NCI-H345 treated with DMSO at 0.1 percent for 48 hours (cell line): ENCODE measurements around the gene MROH7.

Experiments
- DNase-seq: peaks from one replicate; lab custom pipeline; 2025; ENCODE audit not compliant: unreplicated experiment; lab: John Stamatoyannopoulos, UW

The MROH7 gene

DNA sequence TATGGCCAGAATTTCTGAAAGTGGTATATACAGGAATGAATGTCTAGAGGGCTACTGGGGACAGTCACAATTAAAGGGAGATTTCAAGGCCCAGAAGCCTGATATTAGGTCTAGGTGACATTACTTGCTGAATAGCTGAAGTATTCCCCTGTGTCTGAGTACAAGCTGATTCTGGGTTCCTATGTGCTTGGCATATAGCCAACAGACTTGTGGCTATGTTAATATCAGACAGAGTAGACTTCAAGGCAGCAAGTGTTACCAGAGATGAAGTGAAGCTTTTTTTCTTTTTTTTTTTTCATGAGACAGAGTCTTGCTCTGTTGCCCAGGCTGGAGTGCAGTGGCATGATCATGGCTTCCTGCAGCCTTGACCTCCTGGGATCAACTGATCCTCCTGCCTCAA, 82.4 kb downstream of the MROH7 start:
- DNase-seq = no peak

GRCh38 chr1:54724771-54725170, 83.2 kb downstream of the MROH7 start:
- DNase-seq = no peak

DNA sequence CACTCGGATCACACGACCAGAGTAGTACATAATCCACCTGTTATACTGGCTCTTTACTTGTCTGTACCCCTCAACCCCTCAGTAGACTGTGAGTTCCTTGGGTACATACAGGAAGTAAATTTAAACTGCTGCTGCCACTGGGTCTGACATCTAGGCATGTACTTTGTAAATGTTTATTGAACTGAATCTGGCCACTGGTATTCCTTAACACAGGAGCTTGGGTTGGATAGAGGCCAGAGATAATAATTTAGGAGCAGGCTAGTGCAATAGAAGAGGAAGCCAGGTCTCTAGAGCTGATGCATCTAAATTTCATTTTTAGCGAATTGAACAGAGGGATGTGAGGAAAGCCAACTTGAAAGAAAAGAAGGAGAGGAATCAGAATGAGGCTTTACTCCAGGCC, 86.4 kb downstream of the MROH7 start:
- DNase-seq = no peak

GRCh38 chr1:54736685-54737084, 95.1 kb downstream of the MROH7 start:
- DNase-seq = no peak

DNA sequence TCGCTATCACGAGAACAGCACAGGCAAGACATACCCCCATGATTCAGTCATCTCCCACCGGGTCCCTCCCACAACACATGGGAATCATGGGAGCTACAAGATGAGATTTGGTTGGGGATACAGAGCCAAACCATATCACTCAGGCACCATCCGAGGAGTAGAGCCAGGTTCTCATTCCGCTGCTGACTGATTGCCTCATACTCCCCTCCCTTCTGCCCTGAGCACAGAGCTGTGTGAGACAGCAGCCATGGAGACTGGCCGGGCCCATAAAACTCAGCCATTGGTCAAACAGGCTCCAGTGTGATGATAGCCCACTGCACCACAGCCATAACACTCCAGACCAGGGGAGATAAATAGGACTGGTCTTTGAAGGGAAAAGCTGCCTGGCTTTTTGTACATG, 96.7 kb downstream of the MROH7 start:
- DNase-seq = no peak

DNA sequence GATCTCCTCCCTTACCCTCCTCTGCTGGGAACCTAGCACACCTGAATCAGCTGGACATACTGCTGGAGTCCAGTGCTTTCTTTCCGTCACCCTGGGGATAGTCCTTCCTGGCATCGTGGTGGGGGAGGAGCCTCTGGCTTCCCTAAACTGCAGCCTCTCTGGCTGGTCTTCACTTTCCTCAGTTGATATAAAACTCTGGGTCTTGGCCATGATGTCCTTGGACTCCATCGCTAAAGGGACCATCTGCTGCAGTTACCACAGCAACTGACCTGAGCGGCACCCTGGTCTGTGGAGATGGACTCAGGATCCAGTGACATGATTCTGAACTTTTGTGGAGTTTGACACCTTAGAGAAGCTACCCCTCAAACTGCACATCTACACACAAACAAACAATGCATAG, 99.9 kb downstream of the MROH7 start:
- no peak for DNase-seq

DNA sequence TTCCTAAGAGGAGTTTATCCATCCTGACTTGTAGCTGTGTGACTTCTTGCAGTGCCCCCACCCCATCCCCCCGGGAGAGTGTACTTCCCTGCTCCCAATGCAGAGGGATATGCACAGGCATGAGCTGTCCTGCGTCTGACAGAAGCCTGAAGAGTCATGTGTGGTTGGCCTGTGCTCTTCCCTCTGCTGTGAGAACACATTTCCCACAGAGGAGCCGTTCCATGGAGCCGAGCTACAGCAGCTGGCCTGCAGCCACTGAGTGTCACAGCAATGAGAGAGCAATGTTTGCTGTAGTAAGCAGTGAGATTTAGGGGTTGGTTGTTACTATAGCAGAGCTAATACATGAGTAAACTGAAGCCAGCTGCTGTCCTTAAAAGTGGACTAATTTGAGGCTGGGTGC, 100.7 kb downstream of the MROH7 start:
- DNase-seq = no peak

DNA sequence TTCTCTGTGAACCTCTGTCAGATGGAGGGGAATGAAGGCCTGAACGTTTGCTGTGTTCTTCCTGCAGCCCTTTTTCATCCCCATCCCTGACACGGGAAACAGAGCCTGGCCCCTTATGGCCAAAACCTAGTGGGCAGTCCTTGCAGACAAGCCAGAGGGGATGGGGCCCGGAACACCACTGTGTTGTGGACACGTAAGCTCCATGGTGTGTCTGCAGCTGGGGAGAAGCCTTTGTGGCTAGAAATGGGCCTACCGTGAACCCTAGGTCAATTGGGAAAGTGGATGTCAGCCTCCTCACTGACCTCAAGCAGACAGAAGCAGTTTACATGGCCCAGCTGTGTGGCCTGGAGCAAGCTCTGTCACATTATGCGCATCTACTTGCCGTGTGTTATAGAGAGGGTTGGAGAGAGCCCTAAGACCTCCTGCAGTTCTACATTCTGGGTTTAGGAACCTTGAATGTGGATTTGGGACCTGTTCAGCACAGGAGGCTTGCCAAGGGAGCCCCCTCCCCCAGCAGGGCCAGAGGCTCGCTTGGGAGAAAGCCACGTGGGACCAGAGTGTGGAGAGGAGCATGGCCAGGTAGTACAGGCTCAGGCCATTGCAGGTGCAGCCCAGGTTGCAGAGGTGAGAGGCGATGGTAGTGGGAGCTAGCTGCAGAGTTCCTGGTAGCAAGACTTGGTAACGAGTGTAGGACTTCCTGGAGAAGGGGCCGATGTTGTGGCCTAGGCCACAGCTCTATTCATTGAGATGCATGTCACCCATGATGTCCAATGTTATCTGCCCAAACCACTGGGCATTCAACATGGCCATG, 102.0 kb downstream of the MROH7 start:
- no peak for DNase-seq

- no peak for DNase-seq
Observed at GRCh38 chr1:54744696-54745095, 103.1 kb downstream of the MROH7 start.

DNA sequence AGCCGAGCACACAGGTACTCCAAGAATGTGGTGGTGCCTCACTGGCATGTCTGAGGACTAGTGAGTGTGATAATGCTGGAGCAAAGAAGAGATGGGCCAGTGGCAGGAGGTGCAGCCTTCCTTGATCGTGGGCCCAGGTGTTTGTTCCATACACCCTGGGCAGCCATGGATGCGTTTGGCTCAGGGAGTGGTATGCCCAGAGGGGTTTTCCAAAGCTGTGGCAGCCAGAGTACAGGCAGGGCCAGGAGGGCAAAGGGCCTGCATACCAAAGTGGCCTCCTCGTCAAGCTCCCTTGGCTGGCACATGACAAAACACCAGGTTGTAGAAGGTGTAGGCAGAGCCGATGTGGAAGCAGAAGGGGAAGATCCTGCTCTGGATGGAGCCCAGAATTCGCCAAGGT, 103.7 kb downstream of the MROH7 start:
- no peak for DNase-seq

DNA sequence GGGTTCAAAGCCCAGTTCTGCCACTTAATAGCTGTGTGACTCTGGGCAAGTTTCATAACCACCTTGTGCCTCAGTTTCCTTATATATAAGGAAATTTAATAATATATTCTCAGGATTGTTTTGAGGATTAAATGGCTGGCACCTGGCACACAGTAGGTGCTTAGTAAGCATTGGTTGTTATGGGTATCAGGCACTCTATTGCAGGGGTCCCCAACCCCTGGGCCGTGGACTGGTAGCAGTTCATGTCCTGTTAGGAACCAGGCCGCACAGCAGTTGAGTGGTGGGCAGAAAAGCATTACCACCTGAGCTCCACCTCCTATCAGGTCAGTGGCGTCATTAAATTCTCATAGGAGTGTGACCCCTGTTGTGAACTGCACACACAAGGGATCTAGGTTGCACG, 104.3 kb downstream of the MROH7 start:
- no peak for DNase-seq

DNA sequence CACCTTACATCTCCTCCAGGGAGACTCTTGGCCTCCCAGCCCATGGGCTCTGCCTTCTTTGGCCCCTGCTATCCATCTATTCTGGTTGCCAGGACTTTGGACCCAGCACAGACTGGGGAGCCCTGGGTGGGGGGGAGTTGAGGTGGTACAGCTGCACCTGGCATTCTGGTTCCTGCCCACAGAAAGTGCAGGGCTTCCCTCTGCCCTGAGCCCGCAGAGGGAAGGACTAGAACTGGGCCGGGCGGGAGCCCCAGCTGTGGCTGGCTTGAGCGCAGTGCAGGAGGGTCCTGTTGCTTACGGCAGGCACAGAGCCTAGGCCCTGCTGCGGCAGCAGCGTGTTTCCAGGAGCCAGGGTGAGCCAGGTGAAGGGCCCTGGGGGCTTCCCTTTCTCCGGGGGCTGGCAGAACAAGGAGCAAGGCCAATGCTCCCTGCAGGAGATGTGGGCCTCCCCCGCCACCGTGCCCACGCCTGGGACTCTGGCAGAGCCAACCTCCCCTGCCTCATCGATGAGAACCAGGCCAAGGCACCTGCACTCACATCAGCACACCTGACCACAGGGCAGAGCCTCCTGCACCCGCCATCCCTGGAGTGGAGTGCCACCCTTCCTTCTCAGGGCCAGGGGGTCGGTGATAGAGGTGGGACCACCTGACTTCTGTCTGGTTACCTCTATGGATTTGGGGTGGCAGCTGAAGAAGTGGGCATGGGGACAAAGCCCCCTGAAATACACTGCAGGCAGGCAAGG, 106.7 kb downstream of the MROH7 start:
- no peak for DNase-seq

DNA sequence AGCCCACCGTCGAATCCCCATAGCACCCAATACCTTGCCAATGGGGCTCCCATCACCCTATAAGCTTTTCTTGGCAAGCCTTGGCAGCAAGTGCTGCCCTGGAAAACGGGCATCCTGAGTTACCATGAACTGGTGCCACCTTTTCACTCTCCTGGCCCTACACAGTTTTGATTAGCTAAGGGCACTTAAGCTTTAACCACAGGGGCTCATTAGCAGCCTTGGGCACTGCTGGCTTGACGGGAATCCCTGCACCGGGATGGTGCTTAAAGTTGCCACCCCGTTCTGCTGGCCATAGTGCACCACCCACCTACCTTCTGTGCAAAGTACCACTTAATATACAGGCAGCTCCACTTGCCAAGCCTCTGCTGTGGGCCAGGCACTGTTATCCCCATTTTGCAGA, 109.0 kb downstream of the MROH7 start:
- DNase-seq = no peak

- DNase-seq = no peak
Observed at GRCh38 chr1:54751426-54751825, 109.8 kb downstream of the MROH7 start.

- DNase-seq = no peak
Observed at GRCh38 chr1:54754045-54754444, 112.5 kb downstream of the MROH7 start.

DNA sequence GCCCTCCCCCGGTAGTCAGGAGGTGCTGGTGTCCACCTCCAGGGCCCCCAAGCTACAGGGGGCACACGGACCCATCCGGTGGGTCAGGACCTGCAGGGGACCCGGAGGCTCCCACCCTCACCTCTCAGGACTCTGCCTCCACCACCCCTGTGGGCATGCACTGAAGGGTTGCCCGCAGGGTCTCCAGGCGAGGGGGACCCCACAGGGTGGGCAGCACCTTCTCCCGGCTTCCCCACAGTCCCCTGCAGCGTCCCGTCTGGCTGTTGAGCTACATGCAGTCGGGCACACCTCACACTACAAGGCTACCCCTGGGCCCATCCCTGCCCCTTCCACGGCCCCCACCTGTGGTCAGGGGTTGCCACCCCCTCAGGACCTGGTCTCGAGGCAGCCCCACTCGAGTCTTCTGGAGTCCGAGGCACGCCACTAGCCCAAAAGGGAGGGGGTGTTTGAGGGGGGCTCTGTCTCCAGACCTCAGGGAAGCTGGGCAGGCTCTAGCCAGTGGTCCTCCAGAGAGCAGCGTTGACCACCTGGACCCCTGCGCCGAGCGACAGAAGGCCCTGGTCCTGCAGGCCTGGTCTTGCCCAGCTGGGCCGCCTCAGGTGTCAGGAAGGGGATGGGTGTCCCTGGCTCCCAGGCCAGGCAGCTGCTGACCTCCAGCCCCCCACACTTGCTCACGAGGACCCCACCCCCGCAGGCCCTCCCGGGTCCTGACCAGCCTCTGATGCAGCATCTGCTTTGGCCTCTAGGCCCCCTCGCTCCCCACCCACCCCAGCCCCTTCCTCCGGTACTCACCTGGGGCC, 113.1 kb downstream of the MROH7 start:
- no peak for DNase-seq

DNA sequence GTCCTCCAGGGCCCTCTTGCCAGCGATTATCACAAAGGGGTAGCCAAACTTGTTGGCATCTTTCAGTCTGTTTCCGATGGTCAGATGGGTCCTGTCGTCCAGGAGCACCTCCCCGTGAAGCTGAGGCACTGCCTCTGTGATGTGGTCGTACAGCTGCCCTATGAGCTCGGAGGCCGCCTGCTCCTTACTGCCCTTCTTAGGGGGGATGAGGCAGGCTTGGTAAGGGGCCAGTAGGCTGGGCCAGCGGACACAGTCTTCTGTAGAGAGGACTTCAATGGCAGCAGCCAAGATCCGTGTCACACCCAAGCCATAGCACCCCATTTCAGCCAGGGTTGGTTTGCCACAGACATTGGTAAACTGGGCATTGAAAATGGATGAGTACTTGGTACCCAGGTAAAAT, 116.2 kb downstream of the MROH7 start:
- no peak for DNase-seq

DNA sequence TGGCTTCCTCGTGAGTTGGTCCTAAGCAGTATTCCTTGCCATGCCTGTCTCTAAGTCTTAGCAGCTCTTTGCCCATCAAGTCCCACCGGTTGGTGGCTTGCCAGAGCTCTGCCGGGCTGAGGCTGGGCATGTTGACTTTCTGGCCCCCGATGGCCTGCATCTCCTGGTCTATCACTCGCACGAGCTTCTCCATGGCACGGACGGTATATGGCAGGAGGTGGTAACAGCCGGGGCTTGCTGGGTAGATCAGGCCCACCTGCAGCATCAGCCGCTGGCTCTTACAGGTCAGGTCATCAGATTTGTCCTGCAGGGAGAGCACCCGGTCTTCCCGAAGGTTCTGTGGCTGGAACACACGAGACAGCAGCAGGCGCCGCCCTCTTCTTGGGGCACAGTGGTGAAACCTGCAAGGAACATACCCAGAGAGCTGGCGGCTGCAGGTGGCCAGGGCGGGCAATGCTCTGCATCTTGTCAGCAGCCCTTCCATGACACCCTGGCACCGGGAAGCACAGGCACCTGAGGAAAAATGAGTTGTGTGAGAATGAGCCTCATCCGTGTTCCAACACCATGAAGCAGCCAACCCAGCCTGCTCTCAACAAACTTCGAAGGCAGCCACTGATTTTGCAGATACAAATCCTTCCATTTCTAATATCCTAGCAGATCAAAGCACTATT, 117.2 kb downstream of the MROH7 start:
- no peak for DNase-seq
